Fibroblast of lung (primary cell): ENCODE results near the gene TAF1D.

Experiments used
- EZH2 ChIP-seq: IDR thresholded peaks from 2 replicates; pipeline ENCODE4 v1.5.1; 2012; ENCODE audit warnings: low read length, control low read depth, mild to moderate bottlenecking; ENCODE audit errors: missing control alignments
- TF ChIP-seq, protein P1 (sequence below), 2 donors: IDR thresholded peaks in 1 of 2; conservative IDR thresholded peaks in 1 of 2; 1 replicate in 1 of 2; 2 replicates in 1 of 2; pipeline ENCODE4 v1.5.1; 2011 to 2012; ENCODE audit warnings: low read length in 2 of 2, control low read depth in 1 of 2, inconsistent platforms in 1 of 2, low read depth in 1 of 2, mild to moderate bottlenecking in 1 of 2

DNA sequence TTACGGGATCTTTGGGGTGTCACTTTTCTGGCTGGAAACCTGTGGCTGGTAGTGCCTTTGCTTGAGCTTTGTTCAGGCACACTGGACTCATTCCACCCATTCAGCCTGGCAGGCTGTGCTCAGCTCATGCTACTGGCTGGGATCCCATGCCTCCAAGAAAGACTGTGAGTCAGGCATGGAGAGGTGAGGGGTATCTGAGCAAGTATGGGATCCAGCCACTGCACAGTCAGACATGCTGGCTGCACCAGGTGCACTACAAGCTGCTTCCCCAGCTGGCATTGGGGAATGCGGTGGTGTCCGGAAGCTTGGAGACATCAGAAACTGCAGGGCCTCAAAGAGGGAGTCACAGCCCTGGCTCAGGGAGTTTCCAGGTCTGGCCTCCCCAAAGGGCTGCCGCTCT is 30.8 kb upstream of the TAF1D start:
- TF ChIP-seq, protein P1, sequence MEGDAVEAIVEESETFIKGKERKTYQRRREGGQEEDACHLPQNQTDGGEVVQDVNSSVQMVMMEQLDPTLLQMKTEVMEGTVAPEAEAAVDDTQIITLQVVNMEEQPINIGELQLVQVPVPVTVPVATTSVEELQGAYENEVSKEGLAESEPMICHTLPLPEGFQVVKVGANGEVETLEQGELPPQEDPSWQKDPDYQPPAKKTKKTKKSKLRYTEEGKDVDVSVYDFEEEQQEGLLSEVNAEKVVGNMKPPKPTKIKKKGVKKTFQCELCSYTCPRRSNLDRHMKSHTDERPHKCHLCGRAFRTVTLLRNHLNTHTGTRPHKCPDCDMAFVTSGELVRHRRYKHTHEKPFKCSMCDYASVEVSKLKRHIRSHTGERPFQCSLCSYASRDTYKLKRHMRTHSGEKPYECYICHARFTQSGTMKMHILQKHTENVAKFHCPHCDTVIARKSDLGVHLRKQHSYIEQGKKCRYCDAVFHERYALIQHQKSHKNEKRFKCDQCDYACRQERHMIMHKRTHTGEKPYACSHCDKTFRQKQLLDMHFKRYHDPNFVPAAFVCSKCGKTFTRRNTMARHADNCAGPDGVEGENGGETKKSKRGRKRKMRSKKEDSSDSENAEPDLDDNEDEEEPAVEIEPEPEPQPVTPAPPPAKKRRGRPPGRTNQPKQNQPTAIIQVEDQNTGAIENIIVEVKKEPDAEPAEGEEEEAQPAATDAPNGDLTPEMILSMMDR (conservative IDR thresholded peaks at IDR 0.05 in 1 of 2, IDR thresholded peaks at IDR 0.05 in 1 of 2; ENCODE audit: low read depth in 1 of 2, low read length in 2 of 2), result no peak
- TF ChIP-seq EZH2, result no peak
